Measurements from ENCODE around the gene SLC15A3.

DNA sequence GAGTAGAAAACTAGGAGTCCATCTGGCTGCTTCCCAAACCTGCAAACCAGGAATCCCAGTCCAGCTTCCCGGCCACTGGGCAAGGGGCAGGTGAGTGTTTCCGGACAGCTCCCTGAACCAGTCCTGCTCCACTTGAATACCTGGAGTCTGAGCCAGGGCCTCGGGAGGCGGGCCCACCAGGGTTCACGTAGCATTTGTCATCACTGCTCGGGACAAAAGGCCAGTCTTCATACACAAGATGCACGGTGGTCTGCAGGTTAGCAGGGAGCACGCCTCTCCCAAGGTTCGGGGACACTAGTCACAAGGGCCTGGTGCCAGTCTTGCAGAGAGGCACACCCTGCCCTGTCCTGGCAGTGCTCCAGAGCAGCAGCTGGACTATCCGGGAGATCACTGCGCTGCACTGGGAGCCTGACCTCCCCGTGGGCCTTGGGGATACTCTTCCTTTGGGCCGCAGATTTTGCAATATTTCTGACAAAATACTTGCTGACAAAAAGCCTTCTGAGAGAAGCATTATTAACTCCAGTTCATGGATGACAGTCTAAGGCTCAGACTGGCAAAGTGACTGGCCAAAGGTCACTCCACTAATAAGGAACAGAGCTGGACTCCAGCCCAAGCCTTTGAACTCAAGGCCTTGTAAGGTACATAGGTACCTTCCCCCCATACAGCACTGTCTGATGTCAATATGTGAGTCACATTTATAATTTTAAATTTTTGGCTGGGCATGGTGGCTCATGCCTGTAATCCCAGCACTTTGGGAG lies 44.6 kb upstream of the SLC15A3 start:
- TF ChIP-seq, protein P1, sequence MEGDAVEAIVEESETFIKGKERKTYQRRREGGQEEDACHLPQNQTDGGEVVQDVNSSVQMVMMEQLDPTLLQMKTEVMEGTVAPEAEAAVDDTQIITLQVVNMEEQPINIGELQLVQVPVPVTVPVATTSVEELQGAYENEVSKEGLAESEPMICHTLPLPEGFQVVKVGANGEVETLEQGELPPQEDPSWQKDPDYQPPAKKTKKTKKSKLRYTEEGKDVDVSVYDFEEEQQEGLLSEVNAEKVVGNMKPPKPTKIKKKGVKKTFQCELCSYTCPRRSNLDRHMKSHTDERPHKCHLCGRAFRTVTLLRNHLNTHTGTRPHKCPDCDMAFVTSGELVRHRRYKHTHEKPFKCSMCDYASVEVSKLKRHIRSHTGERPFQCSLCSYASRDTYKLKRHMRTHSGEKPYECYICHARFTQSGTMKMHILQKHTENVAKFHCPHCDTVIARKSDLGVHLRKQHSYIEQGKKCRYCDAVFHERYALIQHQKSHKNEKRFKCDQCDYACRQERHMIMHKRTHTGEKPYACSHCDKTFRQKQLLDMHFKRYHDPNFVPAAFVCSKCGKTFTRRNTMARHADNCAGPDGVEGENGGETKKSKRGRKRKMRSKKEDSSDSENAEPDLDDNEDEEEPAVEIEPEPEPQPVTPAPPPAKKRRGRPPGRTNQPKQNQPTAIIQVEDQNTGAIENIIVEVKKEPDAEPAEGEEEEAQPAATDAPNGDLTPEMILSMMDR (IDR thresholded peaks at IDR 0.05): no peak
- TF ChIP-seq POLR2A (IDR thresholded peaks at IDR 0.05): no peak
